ENCODE measurements around the gene EGR2.

EGR2 gene

DNA sequence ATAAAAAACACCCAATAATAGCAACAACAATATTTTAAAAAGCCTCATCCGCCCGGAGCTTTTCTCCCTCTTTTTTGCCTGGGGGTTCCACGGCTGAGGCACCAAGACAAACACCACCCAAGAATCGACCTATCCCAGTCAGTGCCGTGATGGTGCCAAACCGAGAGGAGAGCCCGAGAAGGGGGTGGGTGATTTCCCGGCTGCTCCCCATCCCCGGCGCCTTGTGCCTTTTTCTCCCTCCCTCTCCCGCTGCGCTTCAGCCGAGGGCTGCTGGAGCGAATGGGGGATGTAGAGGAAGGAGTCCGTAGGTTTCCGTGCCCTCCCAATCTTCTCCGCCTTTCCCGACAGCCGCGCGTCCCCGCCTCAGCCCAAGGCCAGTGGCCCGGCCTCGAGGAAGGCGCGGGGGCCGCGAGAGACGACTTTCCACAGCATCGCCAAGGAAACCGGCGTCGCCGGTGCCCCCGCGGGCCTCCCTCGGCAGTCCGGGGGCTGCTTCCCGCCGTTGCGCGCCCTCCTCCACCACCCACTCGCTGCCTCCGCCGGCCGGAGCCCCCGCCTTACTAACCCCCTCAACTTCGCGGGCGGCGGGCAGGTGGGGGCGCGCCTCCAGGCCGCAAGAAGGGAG is 1.3 kb downstream of the EGR2 start:
- TF ChIP-seq, protein P1, sequence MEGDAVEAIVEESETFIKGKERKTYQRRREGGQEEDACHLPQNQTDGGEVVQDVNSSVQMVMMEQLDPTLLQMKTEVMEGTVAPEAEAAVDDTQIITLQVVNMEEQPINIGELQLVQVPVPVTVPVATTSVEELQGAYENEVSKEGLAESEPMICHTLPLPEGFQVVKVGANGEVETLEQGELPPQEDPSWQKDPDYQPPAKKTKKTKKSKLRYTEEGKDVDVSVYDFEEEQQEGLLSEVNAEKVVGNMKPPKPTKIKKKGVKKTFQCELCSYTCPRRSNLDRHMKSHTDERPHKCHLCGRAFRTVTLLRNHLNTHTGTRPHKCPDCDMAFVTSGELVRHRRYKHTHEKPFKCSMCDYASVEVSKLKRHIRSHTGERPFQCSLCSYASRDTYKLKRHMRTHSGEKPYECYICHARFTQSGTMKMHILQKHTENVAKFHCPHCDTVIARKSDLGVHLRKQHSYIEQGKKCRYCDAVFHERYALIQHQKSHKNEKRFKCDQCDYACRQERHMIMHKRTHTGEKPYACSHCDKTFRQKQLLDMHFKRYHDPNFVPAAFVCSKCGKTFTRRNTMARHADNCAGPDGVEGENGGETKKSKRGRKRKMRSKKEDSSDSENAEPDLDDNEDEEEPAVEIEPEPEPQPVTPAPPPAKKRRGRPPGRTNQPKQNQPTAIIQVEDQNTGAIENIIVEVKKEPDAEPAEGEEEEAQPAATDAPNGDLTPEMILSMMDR (IDR thresholded peaks at IDR 0.05; ENCODE audit: low read length, missing control alignments) = no peak
- DNase-seq (ENCODE audit: low read depth) = no peak
- H3K4me3 ChIP-seq (replicated peaks; ENCODE audit: low read depth, low read length) = peak overlapping the region; percentile 69

DNA sequence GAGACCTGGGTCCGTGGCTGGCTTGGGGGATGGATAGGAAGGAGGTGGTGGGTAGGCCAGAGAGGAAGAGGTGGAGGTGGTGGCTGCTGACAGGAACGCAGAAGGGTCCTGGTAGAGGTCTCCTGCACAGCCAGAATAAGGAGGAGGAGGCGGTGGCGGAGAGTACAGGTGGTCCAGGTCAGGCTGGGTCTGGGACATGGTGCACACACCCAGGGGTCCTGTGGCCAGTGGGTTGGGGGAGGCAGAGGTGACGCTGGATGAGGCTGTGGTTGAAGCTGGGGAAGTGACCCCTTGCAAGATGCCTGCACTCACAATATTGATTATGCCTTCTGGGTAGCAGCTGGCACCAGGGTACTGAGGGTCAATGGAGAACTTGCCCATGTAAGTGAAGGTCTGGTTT is 2.2 kb downstream of the EGR2 start:
- no peak for DNase-seq (ENCODE audit: low read depth)
- peak overlapping the region; percentile 69 for H3K4me3 ChIP-seq (replicated peaks; ENCODE audit: low read depth, low read length)
- TF ChIP-seq, protein P1 (IDR thresholded peaks at IDR 0.05; ENCODE audit: low read length, missing control alignments) = no peak

DNA sequence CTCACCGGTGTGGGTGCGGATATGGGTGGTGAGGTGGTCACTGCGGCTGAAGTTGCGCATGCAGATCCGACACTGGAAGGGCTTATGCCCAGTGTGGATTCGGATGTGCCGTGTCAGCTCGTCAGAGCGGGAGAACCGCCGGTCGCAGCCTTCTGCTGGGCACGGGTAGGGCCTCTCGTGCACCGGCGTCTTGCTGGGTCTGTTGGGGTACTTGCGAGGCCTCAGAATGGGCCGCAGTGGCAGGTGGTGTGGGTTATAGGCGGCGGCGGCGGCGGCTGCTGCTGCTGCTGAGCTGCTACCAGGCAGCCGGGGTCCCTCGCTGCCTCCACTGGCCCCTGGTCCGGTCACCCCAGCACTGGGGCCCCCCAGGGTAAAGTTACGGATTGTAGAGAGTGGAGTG is 2.7 kb downstream of the EGR2 start:
- TF ChIP-seq, protein P1 (IDR thresholded peaks at IDR 0.05; ENCODE audit: low read length, missing control alignments) = no peak
- no peak for DNase-seq (ENCODE audit: low read depth)
- H3K4me3 ChIP-seq (replicated peaks; ENCODE audit: low read depth, low read length) = no peak overlapping the region

DNA sequence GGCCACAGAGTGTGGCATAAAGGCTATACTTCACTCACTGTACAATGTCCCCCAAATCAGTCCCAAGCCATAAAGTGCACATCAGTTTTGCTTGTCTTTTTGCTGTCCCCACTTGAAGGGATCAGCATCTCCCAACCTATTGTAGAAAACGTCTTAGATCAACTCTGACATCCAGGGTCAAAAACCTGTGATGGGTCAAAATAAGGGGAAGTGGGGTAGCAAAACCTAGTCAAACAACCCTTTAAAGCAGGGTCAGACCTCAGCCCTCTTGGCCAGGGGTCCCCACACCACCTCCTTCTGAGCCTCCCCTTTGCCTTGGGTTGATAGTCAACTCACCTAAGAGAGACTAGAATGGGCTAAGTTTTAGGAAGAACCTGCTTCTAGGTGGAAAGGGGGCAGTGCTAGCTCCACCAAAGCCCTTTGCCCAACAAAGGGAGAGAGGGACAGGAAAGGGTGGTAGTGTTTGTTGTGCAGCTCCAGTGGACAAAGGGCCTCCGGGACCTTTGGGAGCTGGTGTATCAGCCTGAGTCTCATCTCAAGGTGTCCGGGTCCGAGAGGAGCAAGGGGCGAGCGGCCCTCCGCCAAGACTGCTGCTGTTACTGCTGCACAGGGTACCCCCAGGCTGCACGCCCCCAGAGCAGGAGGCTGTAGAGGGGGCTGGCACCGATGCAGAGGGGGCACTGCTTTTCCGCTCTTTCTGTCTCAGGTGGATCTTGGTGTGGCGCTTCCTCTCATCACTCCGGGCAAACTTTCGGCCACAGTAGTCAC is 3.3 kb downstream of the EGR2 start:
- no peak overlapping the region for H3K4me3 ChIP-seq (replicated peaks; ENCODE audit: low read depth, low read length)
- DNase-seq (ENCODE audit: low read depth) = no peak
- TF ChIP-seq, protein P1 (IDR thresholded peaks at IDR 0.05; ENCODE audit: low read length, missing control alignments) = no peak

DNA sequence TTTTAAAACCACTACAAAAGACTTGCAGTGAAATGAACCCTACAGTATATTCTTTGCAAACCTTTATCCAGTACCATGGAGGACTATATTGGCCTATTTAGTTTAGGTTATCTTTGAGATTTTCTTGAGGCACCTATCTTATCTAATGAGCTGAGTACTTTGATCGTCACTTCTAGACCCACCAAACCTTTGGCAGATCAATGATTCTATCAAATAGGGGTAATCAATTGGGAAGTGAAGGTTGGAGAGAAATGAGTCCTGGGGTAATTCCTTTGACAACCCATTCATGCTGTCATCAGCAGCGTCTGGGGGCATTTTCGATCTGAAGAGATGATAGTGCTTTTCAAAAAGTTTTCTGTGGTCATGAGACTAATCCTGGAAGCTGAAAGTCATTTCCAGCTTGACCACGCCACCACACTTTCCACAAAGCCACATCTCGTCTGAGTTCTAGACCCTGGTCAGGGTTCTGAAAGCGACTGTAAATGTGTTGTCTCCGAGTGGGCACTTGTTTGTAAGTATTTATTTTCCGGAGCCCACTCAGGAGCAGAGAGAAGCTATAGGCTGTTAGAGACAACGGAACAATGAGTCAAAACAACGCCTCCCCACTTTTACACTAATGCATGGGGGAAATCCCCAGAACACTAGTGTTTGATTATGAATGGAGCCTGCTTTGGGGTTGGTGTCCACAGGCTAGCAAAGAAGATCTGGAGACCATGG is 4.8 kb downstream of the EGR2 start:
- H3K4me3 ChIP-seq (replicated peaks; ENCODE audit: low read depth, low read length) = no peak overlapping the region
- DNase-seq (ENCODE audit: low read depth) = no peak
- TF ChIP-seq, protein P1 (IDR thresholded peaks at IDR 0.05; ENCODE audit: low read length, missing control alignments) = no peak

DNA sequence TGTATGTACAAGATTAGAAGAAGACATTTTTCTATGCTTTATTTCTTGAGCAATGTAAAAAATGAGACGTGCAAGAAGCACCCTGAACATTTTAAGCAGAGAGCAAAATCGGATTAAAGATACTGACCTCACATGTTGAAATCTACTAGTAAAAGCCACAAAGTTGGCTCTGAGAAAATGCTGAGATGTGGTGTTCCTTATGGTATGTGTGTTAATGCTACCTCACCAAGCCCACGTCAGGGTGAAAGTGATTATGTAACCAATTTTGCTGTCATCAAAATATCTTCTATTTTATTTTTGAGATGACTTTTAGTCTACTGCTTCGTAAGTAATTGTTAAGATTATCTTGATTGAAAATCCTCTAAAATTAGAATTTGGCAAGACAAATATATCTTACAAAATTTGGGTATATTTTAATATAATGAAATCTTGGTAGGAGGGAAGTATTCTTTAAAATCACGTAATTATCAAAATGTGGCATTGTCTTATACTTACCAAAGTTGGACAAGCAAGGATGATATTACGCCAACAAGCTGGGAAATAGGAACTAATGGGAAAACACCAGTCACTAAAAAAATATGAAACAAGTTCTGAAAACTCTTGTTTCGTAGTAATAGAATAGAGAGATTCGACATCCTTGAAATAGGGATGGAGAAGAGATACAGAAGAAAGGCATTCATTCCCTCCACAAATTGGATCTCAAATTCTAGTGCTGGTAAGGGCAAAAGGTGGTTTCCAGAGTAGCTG is 5.8 kb downstream of the EGR2 start:
- TF ChIP-seq, protein P1 (IDR thresholded peaks at IDR 0.05; ENCODE audit: low read length, missing control alignments) = no peak
- H3K4me3 ChIP-seq (replicated peaks; ENCODE audit: low read depth, low read length) = no peak overlapping the region
- DNase-seq (ENCODE audit: low read depth) = no peak

Measured in fibroblast of pulmonary artery (primary cell).